ENCODE results near the gene TRAF2.

The TRAF2 gene

GRCh38 chr9:136907011-136907914, 20.9 kb downstream of the TRAF2 start:
- no peaks in the 10 kb centered on the region for H3K9me3 Mint-ChIP-seq
- peaks cover 30% of the 10 kb centered on the region for H3K36me3 Mint-ChIP-seq (ENCODE audit: low read depth)
- no peak overlapping the region for H3K27ac Mint-ChIP-seq
- H3K4me1 Mint-ChIP-seq = no peaks in the 10 kb centered on the region
- no peak overlapping the region for H3K4me3 Mint-ChIP-seq
- H3K27me3 Mint-ChIP-seq (ENCODE audit: low read depth) = no peaks in the 10 kb centered on the region
- no peak for TF ChIP-seq CTCF (IDR thresholded peaks at IDR 0.05; ENCODE audit: unreplicated experiment in 3 of 3)

- H3K27me3 Mint-ChIP-seq (ENCODE audit: low read depth) = no peaks in the 10 kb centered on the region
- H3K4me3 Mint-ChIP-seq = no peak overlapping the region
- H3K4me1 Mint-ChIP-seq = no peaks in the 10 kb centered on the region
- H3K36me3 Mint-ChIP-seq (ENCODE audit: low read depth) = peaks cover 27% of the 10 kb centered on the region
- no peak for TF ChIP-seq CTCF (IDR thresholded peaks at IDR 0.05; ENCODE audit: unreplicated experiment in 3 of 3)
- no peak overlapping the region for H3K27ac Mint-ChIP-seq
- no peaks in the 10 kb centered on the region for H3K9me3 Mint-ChIP-seq
Measured at GRCh38 chr9:136910197-136910900, 24.0 kb downstream of the TRAF2 start.

GRCh38 chr9:136910901-136911245, 24.6 kb downstream of the TRAF2 start:
- Mint-ChIP-seq H3K27me3 (ENCODE audit: low read depth) (no peaks in the 10 kb centered on the region), H3K36me3 (ENCODE audit: low read depth) (peaks cover 27% of the 10 kb centered on the region), H3K27ac (no peak overlapping the region), H3K9me3 (no peaks in the 10 kb centered on the region), H3K4me1 (no peaks in the 10 kb centered on the region), H3K4me3 (no peak overlapping the region)
- TF ChIP-seq CTCF (IDR thresholded peaks at IDR 0.05; ENCODE audit: unreplicated experiment in 3 of 3) = no peak

GRCh38 chr9:136913701-136914438, 27.6 kb downstream of the TRAF2 start:
- H3K27ac Mint-ChIP-seq = no peak overlapping the region
- peaks cover 35% of the 10 kb centered on the region for H3K36me3 Mint-ChIP-seq (ENCODE audit: low read depth)
- no peak overlapping the region for H3K4me3 Mint-ChIP-seq
- no peaks in the 10 kb centered on the region for H3K4me1 Mint-ChIP-seq
- no peak for TF ChIP-seq CTCF (IDR thresholded peaks at IDR 0.05; ENCODE audit: unreplicated experiment in 3 of 3)
- H3K9me3 Mint-ChIP-seq = no peaks in the 10 kb centered on the region
- no peaks in the 10 kb centered on the region for H3K27me3 Mint-ChIP-seq (ENCODE audit: low read depth)

GRCh38 chr9:136915632-136916329, 29.5 kb downstream of the TRAF2 start:
- Mint-ChIP-seq H3K27ac (no peak overlapping the region), H3K27me3 (ENCODE audit: low read depth) (no peaks in the 10 kb centered on the region), H3K4me1 (no peaks in the 10 kb centered on the region), H3K36me3 (ENCODE audit: low read depth) (peaks cover 33% of the 10 kb centered on the region), H3K9me3 (no peaks in the 10 kb centered on the region), H3K4me3 (no peak overlapping the region)
- no peak for TF ChIP-seq CTCF (IDR thresholded peaks at IDR 0.05; ENCODE audit: unreplicated experiment in 3 of 3)
